ENCODE measurements around the gene POSTN. TPM values are rescaled to one million over a fixed set of nuclear protein-coding genes. Genes with fewer than 3 reads are reported as not detected.

Gene POSTN, protein sequence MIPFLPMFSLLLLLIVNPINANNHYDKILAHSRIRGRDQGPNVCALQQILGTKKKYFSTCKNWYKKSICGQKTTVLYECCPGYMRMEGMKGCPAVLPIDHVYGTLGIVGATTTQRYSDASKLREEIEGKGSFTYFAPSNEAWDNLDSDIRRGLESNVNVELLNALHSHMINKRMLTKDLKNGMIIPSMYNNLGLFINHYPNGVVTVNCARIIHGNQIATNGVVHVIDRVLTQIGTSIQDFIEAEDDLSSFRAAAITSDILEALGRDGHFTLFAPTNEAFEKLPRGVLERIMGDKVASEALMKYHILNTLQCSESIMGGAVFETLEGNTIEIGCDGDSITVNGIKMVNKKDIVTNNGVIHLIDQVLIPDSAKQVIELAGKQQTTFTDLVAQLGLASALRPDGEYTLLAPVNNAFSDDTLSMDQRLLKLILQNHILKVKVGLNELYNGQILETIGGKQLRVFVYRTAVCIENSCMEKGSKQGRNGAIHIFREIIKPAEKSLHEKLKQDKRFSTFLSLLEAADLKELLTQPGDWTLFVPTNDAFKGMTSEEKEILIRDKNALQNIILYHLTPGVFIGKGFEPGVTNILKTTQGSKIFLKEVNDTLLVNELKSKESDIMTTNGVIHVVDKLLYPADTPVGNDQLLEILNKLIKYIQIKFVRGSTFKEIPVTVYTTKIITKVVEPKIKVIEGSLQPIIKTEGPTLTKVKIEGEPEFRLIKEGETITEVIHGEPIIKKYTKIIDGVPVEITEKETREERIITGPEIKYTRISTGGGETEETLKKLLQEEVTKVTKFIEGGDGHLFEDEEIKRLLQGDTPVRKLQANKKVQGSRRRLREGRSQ
- not detected for total RNA-seq

DNA sequence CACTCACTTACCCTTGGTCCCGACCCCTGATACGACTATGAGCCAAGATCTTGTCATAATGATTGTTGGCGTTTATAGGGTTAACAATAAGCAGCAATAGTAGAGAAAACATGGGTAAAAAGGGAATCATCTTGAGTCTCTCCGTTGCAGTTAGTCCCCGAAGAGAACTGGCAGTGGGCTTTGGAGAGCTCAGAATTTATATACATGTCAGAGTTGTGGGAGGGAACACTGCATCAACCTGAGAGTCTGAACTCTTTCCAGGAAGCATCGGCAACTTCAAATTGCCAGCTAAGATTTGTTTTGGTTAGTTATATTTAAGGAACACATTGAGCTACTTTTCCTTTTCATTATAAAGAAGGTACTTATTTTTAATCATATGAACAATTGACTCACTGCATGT, at the start of gene POSTN:
Gene POSTN, minus strand, starts transcription at position 172 of the 400 bp plus-strand sequence. Its CDS starts 42 bp downstream, at position 130.
- Mint-ChIP-seq H3K36me3 (ENCODE audit: low read depth) (no peaks in the 10 kb centered on the region), H3K27me3 (no peaks in the 10 kb centered on the region), H3K27ac (no peak within 1 kb of the TSS), H3K4me3 (no peak within 1 kb of the TSS), H3K9me3 (no peaks in the 10 kb centered on the region), H3K4me1 (ENCODE audit: low read depth) (no peaks in the 10 kb centered on the region)
- TF ChIP-seq, protein P1, sequence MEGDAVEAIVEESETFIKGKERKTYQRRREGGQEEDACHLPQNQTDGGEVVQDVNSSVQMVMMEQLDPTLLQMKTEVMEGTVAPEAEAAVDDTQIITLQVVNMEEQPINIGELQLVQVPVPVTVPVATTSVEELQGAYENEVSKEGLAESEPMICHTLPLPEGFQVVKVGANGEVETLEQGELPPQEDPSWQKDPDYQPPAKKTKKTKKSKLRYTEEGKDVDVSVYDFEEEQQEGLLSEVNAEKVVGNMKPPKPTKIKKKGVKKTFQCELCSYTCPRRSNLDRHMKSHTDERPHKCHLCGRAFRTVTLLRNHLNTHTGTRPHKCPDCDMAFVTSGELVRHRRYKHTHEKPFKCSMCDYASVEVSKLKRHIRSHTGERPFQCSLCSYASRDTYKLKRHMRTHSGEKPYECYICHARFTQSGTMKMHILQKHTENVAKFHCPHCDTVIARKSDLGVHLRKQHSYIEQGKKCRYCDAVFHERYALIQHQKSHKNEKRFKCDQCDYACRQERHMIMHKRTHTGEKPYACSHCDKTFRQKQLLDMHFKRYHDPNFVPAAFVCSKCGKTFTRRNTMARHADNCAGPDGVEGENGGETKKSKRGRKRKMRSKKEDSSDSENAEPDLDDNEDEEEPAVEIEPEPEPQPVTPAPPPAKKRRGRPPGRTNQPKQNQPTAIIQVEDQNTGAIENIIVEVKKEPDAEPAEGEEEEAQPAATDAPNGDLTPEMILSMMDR (IDR thresholded peaks at IDR 0.05) = no peak
- POLR2A ChIA-PET = no interaction called here
- CTCF ChIA-PET = no interaction called here
- intact Hi-C loops (cut with micrococcal nuclease) = no loop called here
- DNase-seq (no peak), ATAC-seq (no peak)

DNA sequence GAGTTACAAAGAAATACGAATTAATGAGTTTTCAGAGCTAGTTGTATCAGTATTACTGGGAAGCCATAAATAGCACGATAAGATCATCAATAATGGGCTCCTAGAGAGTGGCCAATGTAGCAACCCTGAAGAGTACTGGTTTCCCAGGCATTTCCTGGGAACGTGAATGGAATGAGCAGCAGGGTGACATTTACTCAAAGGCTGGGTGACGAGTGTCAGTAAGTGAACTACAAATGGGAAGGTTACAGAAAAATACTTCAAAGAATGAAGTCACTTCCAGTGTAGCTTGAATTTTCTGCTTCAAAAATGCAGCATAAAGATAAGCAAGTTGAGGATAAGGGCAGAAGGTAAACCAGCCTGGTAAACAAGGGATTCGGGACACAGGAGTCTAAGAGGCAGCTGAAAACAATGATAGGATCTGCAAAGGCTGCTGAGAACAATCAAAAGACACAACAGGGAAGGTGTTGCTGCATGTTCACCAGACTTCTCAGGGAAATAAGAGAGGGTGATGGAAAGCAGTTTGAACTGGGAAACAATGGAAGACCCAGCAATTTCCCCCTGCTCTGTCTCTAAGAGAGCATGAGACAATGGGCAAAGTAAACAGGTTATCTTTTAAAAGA, 48.6 kb upstream of the POSTN start:
- intact Hi-C loops (cut with micrococcal nuclease) = no loop called here
- Mint-ChIP-seq H3K4me1 (ENCODE audit: low read depth) (no peaks in the 10 kb centered on the region), H3K27me3 (no peaks in the 10 kb centered on the region), H3K4me3 (no peak overlapping the region), H3K36me3 (ENCODE audit: low read depth) (no peaks in the 10 kb centered on the region), H3K27ac (no peak overlapping the region), H3K9me3 (peaks cover 2% of the 10 kb centered on the region)
- ATAC-seq = no peak
- POLR2A ChIA-PET = no interaction called here
- TF ChIP-seq, protein P1 (IDR thresholded peaks at IDR 0.05) = no peak
- CTCF ChIA-PET = no interaction called here
- DNase-seq = no peak

DNA sequence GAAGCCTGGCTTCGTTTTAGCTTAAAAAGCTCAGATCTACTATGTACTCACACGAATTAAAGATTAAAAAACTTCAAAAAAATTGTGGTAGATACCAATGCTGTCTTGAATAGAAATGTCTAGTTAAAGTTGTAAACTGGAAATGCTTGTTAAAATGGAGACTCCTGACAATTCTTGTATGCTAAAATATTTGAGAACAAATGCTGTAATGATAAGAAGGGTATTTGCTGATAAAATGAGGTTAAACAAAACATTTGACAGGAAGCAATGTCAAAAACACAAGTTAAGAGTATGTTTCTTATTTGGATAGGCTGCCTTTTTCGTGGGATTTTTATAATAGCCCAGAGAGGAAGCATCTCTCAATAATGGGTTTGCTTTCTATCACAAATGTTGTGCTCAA, 48.0 kb upstream of the POSTN start:
- H3K4me3 Mint-ChIP-seq = no peak overlapping the region
- intact Hi-C loops (cut with micrococcal nuclease) = no loop called here
- ChIA-PET CTCF (interaction anchor here (0.9 kb wide), 1 partner anchor 244 kb away, joined by 3 read pairs; no protein-coding TSS in a partner anchor), POLR2A (no interaction called here)
- DNase-seq = no peak
- H3K36me3 Mint-ChIP-seq (ENCODE audit: low read depth) = no peaks in the 10 kb centered on the region
- TF ChIP-seq, protein P1 (IDR thresholded peaks at IDR 0.05) = no peak
- H3K27me3 Mint-ChIP-seq = no peaks in the 10 kb centered on the region
- no peaks in the 10 kb centered on the region for H3K4me1 Mint-ChIP-seq (ENCODE audit: low read depth)
- H3K27ac Mint-ChIP-seq = no peak overlapping the region
- peaks cover 2% of the 10 kb centered on the region for H3K9me3 Mint-ChIP-seq
- no peak for ATAC-seq

DNA sequence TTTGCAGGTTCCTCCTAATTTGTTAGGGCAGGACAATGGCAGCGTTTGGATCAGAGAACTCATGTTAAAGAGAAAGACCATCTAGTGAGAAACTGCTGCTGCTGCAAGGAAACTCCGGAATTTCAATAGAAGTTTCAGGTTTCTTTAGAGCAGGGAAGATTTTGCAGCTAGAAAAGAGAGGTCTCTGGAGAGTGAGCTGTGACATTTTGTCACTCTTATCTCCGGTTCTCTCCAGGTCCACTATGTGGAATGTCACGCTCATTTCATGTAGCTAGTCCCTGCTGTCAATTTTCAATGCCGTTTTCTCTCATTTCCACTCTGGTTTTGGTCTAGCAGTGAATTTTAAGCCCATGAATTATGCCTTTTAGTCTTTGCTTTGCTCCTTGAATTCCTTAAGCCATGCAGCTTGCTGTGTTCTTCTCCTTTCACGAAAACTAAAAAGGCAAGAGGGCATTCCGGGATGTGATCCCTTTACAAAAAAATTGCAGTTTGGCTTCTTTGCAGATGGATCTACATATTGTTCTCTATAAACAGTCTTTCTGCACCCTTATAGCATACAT, 46.7 kb upstream of the POSTN start:
- Mint-ChIP-seq H3K4me1 (ENCODE audit: low read depth) (no peaks in the 10 kb centered on the region), H3K4me3 (no peak overlapping the region), H3K36me3 (ENCODE audit: low read depth) (no peaks in the 10 kb centered on the region), H3K27me3 (no peaks in the 10 kb centered on the region), H3K27ac (no peak overlapping the region), H3K9me3 (peaks cover 2% of the 10 kb centered on the region)
- ATAC-seq (no peak), DNase-seq (no peak)
- CTCF ChIA-PET = interaction anchor here (0.9 kb wide), 1 partner anchor 246 kb away, joined by 3 read pairs; no protein-coding TSS in a partner anchor
- TF ChIP-seq, protein P1 (IDR thresholded peaks at IDR 0.05) = no peak
- POLR2A ChIA-PET = no interaction called here
- intact Hi-C loops (cut with micrococcal nuclease) = no loop called here

Measured in activated CD8-positive, alpha-beta T cell treated with anti-CD3 and anti-CD28 coated beads for 36 hours (primary cell).